GM20431 (cell line): Measurements from ENCODE around the gene LRRC25.
"Not testable (repeated sequence)": the region's sequence is repeated elsewhere in the genome, so short reads cannot be mapped to it uniquely, and the experiment has no call there.

ENCODE experiments used
- in situ Hi-C: fragments of 300-500 bp; cut with MseI, MboI; formaldehyde crosslinking; loops from one replicate; pipeline ENCODE4 v1.15.0; 2020; ENCODE audit warnings: low sequenced_read_pairs; ENCODE audit not compliant: unreplicated experiment

The LRRC25 gene

GRCh38 chr19:18412610-18413239 lies 15.3 kb upstream of the LRRC25 start:
- in situ Hi-C loops = loop anchor here (10.0 kb wide), 1 partner anchor 68 kb away; the partner anchor contains the start of gene PGPEP1

GRCh38 chr19:18408053-18408476 lies 10.6 kb upstream of the LRRC25 start:
- in situ Hi-C loops = no loop called here

- in situ Hi-C loops = no loop called here
Measured at GRCh38 chr19:18406749-18407148, 9.3 kb upstream of the LRRC25 start.

GRCh38 chr19:18405754-18406153 lies 8.3 kb upstream of the LRRC25 start:
- in situ Hi-C loops = not testable (repeated sequence)

- in situ Hi-C loops = not testable (repeated sequence)
Measured at GRCh38 chr19:18402455-18403248, 5.2 kb upstream of the LRRC25 start.

- in situ Hi-C loops = no loop called here
Measured at GRCh38 chr19:18401580-18402112, 4.2 kb upstream of the LRRC25 start.

GRCh38 chr19:18399008-18399407 lies 1.6 kb upstream of the LRRC25 start:
- in situ Hi-C loops = no loop called here

GRCh38 chr19:18396471-18397241 lies 766 bp downstream of the LRRC25 start:
- in situ Hi-C loops = no loop called here

- in situ Hi-C loops = no loop called here
Measured at GRCh38 chr19:18393836-18394235, 3.6 kb downstream of the LRRC25 start.

GRCh38 chr19:18392926-18393325 lies 4.5 kb downstream of the LRRC25 start:
- in situ Hi-C loops = no loop called here

GRCh38 chr19:18392417-18392816 lies 5.0 kb downstream of the LRRC25 start:
- in situ Hi-C loops = no loop called here

GRCh38 chr19:18391509-18392075 lies 5.8 kb downstream of the LRRC25 start:
- in situ Hi-C loops = no loop called here

- in situ Hi-C loops = no loop called here
Measured at GRCh38 chr19:18390065-18390907, 7.1 kb downstream of the LRRC25 start.

- in situ Hi-C loops = no loop called here
Measured at GRCh38 chr19:18389726-18390064, 7.7 kb downstream of the LRRC25 start.

- in situ Hi-C loops = no loop called here
Measured at GRCh38 chr19:18388960-18389725, 8.3 kb downstream of the LRRC25 start.

- in situ Hi-C loops = no loop called here
Measured at GRCh38 chr19:18388100-18388959, 9.1 kb downstream of the LRRC25 start.

GRCh38 chr19:18386543-18387271 lies 10.7 kb downstream of the LRRC25 start:
- in situ Hi-C loops = no loop called here
